ENCODE data around the gene KRTAP17-1. TPM values are rescaled to one million over a fixed set of nuclear protein-coding genes. Genes with fewer than 3 reads are reported as not detected.

Gene KRTAP17-1
- polyA plus RNA-seq, 3 donors: not detected

DNA sequence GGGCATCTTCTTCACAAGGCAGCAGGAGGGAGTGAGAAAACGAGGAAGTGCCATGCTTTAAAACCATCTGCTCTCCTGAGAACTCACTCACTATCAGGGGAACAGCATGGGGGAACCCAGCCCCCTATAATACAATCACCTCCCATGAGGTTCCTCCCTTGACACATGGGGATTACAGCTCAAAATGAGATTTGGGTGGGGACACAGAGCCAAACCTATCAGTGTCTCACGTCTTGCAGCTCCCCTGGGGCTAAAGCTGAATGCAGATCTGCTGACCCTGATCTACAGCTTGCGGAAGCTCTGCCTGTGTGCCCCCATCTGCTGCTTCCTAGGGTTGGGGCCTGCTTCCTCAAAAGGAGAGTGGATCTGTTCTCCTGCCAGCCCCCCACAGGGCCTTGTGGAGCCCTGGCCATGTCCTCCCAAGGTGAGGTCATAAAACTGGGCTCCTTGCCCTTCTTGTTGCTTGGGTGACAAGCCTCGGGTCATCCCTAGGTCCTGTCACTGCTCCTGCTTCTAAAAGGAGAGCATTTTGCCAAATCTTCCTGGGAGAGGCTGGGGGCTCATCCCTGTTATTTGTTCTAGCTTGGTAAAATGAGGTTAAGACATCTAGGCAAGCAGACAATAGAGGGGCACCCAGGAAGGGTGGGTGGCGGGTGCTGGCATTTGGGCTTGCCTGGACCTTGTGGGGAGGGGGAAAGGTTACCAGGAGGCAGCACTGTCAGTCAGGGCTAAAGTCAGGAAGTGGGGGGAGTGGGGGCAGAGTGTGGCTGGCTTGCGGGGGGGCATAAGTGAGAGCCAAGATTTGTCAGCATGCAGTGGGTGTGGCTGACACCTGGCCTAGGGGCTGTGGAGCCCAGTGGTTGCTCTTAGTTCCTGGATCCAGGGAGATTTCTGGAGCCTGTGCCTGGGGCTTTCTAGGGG, 19.1 kb upstream of the KRTAP17-1 start:
- 63 to 71% (median 70%) methylated on average over 6 of the region's 6 CpGs for WGBS, 3 donors
- H3K27ac ChIP-seq (ENCODE audit: low read depth, low read length): no peak overlapping the region

DNA sequence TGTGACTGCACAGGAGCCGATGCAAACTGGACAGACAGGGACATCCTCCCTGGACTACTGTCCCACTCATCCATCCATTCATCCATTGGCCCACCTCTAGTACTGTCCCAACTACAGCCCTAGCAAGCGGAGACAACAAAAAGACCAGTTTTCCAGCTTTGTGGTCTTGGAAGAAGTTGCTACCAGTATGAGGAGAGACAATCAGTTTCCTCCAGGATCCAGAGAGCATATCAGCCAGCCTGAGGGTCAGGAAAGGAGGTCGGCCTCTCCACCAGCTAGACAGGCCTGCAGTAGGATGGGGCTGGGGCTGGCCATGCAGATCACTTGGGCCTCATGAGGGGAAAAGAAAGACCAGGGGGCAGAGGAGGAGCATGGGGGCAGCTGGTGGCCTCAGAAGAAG, 18.3 kb upstream of the KRTAP17-1 start:
- WGBS, 3 donors: 89 to 97% (median 96%) methylated on average over 3 of the region's 3 CpGs
- no peak overlapping the region for H3K27ac ChIP-seq (ENCODE audit: low read depth, low read length)

DNA sequence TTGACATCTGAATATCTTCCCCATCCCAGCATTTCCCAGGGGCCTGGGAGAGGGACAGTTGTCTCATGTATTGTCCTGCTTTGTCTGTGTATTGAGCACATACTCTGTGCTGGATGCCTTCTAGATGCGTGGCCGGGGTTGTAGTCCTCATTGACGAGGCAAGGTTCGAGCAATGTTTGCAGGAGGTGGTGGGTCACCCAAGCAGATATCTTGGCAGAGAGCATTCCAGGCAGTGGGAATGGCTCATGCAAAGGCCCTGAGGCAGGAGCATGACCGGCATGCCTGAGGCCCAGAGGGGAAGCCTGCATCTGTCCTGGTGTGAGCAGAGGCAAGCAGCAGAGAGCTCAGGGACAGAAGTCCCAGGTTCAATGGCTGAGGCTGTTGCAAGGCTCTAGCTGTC, 17.6 kb upstream of the KRTAP17-1 start:
- H3K27ac ChIP-seq (ENCODE audit: low read depth, low read length): no peak overlapping the region
- WGBS, 3 donors: 89 to 99% (median 98%) methylated on average over 5 of the region's 5 CpGs

DNA sequence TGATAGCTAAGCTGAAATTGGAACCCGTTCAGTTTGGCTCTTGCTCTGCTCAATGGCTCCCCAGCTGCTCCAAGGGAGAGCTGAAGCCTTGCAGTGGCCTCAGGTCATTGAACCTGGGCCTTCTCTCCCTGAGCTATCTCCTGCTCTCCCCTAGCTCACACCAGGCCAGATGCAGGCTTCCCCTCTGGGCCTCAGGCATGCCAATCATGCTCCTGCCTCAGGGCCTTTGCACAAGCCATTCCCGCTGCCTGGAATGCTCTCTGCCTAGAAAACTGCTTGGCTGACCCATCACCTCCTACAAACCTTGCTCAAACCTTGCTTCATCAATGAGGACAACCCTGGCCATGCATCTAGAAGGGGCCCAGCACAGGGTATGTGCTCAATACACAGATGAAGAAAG, 16.7 kb upstream of the KRTAP17-1 start:
- H3K27ac ChIP-seq (ENCODE audit: low read depth, low read length): no peak overlapping the region
- 74 to 89% (median 83%) methylated on average over 2 of the region's 2 CpGs for WGBS, 3 donors

DNA sequence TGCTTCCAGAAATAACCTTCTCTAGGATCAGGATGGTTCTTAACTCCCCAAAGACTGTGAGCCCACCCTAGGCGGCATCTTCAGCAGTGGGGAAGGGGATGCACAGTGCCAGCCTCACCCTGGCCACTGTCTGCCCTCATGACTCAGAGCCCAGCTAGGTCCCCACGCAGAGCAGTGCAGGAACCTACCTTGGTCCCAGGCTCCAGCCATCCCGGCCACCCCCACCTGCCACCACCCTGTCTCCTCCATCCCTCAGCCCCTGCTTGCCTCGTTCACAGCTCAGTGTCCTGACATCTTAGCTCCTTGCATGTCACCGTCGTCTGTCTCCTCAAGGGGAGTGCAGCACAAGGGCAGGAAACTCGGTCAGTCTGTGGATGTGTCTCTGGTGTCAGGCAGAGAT, 16.1 kb upstream of the KRTAP17-1 start:
- H3K27ac ChIP-seq (ENCODE audit: low read depth, low read length): no peak overlapping the region
- 58 to 79% (median 77%) methylated on average over 7 of the region's 7 CpGs for WGBS, 3 donors

DNA sequence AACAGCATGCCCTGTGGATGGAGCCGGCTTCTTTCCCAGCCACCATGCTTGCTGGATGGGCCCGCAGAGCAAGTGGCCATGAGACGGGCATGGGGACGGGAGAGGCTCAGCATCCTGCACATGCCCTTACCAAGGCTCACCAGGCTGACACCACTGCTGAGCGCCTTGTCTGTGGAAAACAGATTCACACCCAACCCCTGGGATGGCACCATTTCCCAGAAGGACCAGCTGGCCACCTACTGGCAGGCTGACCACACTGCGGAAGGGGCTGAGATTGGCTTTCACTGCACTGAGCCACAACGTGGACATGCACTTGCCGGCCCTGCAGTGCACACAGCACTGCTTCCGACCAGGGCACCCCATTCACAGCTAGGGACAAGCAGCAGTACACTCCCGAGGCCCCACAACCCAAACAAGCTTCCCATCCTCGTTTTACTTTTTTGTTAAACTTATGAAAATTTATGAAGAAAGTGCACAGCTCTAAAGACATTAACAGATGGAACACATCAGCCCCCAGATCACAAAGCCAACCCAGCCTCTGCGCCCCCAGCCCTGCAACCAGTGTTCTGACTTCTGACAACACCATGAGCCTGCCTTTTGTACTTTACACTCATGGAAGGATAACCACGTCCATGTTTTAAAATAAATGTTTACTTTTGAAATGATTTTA, 13.9 kb upstream of the KRTAP17-1 start:
- 46 to 63% (median 51%) methylated on average over 13 of the region's 13 CpGs for WGBS, 3 donors
- H3K27ac ChIP-seq (ENCODE audit: low read depth, low read length): no peak overlapping the region

DNA sequence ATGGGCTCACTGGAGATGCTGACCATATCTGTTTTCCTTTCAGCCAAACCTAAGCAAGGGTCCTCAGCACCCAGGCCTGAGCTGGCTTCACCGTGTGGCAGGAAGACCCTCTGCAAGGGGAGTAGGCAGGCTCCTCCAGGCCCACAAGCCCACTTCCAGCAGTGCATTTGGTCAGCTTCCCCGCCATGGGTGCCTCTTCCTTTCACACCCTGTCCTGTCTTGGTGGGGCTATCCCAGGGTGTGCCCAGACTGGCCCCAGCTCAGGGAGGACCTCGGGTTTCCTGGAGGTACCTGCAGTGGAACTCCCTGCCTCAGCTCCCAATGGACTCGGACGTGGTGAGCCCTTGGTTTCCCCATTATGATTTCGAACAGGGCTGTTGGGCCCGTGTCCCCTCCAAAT, 12.7 kb upstream of the KRTAP17-1 start:
- no peak overlapping the region for H3K27ac ChIP-seq (ENCODE audit: low read depth, low read length)
- 74 to 92% (median 76%) methylated on average over 7 of the region's 7 CpGs for WGBS, 3 donors

DNA sequence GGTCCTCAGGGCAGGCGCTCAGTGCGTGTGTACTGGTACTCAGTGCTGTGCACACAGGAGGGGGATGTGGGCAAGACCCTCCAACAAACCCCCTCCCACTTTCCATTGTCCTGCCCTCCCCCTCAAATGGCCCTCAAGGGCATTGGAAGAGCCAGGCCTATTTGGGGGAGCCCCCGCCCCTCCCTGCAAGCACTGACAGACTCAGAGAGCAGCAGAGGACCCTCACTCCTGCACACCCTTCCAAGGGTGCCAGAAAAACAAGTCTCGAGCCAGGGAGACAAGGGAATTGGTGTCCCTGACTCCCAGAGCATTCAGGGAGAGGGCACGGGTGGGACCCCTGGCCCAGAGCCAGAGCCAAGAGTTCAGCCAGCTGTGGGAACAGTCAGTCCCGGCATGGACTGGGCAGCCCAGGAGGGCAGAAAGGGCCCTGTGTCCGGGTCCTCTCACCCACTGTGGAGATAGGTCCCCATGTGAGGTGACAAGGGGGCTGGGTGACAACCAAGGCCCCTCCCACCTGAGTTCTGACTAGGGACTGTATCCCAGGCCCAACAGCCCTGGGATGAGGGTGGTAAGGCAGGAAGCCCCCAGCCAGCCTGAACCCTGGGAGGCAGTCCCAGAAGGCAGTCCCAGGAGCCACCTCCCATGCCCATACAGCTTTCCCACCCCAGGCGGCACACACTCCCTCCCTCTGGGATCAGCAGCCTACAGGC, 12.1 kb upstream of the KRTAP17-1 start:
- H3K27ac ChIP-seq (ENCODE audit: low read depth, low read length): no peak overlapping the region
- 72 to 82% (median 78%) methylated on average over 8 of the region's 8 CpGs for WGBS, 3 donors

DNA sequence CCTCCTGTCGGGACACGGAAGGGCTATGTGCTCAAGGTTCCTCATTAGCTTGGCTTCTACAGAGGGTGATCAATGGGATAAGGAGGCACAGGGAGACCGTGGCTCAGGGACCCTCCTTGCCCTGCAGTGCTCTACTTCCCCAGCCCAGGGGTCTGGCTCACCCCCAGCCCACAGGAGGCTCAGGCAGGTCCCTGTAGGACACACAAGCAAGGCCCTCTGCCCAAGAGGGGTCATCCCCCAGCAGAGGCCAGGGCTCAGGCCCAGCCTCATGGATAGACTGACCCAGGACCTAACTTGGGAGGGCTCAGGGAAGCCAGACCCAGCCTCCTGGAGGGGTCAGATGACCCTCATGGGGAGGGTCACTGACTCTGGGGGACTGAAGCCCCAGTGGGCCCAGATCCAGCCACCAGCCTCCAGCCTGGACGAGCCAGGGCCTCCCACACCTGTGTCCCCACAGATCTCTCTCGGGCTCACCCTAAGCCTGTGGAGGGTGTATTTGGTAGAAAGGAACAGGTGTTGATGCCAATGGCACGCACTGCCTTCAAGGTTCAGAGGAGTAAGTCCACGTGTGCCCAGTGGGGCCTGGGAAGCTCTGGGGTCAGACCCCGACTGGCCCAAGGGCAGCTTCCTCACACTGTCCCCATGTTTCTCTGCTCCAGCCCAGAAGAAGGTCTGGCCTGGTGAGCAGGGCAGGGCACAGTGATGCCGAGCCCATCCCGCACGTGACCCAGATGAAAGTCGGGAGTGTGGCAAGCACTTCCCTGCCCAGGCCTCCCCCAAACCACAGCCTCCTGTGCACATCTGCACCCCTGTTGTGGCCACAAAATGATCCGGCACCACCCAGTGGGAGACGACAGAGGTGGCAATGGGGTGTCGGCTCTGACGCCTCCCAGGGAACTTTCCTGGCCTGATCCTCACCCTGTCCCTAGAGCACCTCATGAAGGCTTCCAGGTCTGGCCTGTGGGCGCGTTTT, 10.9 kb upstream of the KRTAP17-1 start:
- no peak overlapping the region for H3K27ac ChIP-seq (ENCODE audit: low read depth, low read length)
- WGBS, 3 donors: 69 to 76% (median 70%) methylated on average over 18 of the region's 18 CpGs

DNA sequence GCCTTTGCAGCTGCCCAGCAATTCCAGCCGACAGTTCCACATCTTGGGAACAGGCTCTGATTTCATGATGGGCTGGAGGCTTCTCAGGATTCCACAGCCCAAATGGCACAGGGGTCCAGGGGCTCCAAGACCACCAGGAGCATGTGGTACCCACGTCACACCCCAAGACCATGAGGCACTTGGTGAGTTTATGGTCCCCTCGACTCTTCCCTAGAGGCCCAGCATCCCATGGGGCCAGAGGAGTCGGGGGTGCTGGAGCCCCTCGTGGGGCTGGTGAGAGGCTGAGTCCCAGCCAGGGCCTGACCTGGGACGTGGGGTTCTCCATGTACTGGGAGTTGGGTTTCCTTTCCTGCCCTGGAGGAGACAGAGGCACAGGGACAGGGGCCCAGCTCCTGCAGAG, 10.1 kb upstream of the KRTAP17-1 start:
- H3K27ac ChIP-seq (ENCODE audit: low read depth, low read length): no peak overlapping the region
- 64 to 89% (median 83%) methylated on average over 6 of the region's 6 CpGs for WGBS, 3 donors

DNA sequence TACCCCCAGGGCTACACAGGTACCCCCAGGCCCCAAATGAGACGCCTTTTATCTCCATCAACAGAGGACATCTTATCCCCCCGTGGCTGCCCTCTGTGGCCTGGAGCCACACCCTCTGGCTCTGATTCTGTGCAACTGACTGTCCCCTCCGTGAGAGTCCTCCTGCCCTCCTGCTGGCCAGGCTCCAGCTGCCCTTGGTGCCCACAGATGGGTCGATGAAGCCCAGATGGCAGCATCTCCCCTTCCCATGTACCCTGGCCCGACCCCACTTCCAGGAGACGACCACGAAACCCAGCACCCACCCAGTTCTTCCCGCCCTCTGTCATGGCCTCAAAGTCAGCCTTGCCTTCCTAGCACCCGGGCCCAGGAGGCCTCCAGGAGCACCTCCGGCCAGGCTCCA, 9.6 kb upstream of the KRTAP17-1 start:
- 73 to 89% (median 82%) methylated on average over 10 of the region's 10 CpGs for WGBS, 3 donors

DNA sequence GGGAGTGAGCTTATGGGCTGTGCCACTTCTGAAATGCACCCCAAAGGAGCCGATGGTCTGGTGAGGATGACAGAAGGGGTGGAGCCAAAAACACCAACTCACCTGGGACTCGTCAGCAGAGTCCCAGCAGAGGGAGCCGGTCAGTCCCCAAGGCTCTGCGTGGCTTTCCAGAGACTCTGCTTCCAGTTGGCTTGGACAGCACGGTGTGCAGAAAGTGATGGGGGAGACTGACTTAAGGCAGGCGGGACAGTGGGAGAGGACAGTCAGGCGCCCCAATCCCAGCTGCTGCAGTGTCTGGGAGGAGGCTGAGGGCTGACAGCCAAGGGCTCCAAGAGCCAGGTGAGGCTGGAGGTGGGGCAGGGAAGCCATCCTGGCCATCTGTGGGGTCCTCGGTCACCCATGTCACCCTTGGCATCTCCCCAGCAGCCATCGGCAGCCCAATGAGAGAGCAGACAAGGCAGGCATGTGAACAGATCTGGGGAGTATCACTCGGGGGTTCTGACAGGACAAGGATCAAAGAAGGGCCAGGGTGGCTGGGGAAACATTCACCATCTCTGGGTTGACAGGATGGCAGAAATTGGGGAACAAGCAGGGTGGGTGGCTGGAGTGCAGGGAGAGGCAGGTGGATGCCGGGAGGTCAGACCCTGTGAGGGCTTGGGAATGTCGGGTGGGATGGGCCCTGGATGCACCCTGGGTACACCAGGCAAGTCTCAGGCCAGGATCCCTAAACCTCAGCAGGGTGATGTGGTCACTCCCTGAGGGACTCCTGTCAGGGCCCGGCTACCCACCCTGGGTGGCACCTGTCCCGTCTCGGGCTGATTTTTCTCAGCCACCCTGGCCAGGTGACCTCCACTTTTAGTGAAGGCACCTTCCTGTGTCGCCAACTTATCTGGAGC, 8.9 kb upstream of the KRTAP17-1 start:
- 52 to 77% (median 67%) methylated on average over 16 of the region's 16 CpGs for WGBS, 3 donors
- no peak overlapping the region for H3K27ac ChIP-seq (ENCODE audit: low read depth, low read length)

More for the DNA sequence above, 9.6 kb upstream of the KRTAP17-1 start:
- H3K27ac ChIP-seq (ENCODE audit: low read depth, low read length): no peak overlapping the region

DNA sequence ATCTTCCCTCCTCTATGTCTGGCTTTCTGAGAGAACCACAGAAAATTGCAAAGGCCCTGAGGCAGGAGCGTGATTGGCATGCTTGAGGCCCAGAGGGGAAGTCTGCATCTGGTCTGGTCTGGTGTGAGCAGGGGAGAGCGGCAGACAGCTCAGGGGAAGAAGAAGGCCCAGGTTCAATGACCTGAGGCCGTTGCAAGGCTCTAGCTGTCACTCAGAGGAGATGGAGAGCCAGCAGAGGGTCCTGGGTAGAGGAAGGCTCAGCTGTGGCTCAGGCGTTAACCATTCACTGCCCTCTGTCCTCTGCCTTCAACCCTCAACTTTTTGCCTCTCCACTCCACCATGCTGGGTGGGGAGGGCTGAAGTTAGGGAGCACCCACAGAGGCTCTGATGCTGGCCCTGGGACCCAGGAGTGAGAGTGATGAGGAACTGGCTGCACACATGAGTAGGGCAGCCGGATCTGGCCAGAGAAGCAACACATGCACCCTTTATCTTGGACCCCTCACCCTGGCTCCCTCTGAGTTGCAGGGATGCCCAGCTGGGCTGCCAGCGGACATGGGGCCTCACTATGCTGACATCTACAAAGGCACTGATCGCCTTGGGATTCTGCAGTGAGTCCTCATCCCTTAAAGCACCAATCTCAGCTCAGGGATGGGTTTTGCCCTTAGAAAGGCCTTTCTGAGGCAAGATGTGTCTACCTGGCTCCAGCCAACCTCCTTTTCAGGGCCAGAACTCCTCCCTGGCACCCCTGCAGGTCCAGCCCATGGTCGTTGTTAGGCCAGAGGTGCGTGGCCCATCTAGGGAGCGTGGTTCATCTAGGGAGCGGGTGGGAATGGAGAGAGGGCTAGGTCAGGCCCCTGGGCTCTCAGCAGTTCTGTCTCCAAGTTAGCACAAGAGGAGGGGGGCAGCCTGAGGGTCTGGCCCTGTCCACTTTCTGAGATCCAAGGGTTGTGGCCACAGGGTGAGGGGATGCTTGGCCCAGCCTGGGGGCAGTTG, 7.7 kb upstream of the KRTAP17-1 start:
- H3K27ac ChIP-seq (ENCODE audit: low read depth, low read length): no peak overlapping the region
- WGBS, 3 donors: 83 to 91% (median 90%) methylated on average over 11 of the region's 11 CpGs

DNA sequence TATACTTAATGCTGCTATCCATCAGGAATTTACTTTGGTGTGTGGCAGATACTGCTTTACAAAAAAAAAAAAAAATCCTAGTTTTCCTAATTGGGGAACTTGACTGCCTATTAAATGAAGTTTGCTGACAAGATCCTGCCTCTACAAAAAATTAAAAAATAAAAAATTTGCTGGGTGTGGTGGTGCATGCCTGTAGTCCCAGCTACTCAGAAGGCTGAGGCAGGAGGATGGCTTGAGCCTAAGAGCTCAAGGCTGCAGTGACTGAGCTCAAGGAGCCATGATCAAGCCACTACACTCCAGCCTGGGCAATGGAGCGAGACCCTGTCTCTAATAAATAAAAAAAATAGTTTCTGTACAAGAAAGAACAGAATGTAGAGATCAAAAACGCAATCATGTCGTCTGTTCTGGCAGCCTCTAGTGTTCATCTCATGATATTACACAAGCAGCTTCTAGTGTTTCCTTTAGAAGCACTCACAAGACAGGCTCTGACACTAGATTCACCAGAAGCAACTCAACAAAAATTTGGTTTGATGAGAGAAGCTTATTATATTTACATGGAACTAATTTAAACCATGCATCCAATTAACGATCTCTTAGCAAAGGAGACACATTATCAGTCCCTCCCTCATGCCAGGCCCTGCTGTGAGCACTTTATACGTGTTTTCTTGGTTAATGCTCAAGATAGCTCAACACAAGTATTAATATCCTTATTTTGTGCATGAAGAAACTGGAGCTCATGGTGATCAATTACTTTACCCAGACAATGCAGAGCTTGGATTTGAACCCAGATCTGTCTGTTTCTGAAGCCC, 6.8 kb upstream of the KRTAP17-1 start:
- 36 to 39% (median 36%) methylated on average over 5 of the region's 5 CpGs for WGBS, 3 donors
- no peak overlapping the region for H3K27ac ChIP-seq (ENCODE audit: low read depth, low read length)

DNA sequence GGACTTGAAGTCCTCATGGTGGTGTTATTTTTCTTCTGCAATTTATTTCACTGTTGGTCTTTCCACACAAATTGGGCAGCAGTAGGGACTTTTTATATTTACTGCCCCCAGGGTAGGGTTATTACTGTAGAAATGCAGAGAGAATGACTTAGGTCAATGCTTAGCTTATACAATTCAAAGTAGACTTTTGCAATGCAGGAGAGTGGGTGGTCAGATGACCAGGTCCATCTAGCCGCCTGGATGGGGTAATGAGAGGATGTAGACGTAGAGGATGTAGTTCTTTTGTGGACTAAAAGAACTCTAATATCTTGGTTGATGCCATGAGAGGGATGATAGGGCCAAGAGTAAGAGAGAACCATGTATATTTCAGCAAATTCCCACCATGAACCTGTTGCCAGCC, 2.7 kb upstream of the KRTAP17-1 start:
- H3K27ac ChIP-seq (ENCODE audit: low read depth, low read length): no peak overlapping the region
- 37 to 64% (median 42%) methylated on average over 2 of the region's 2 CpGs for WGBS, 3 donors
